ENCODE data around the gene C8A.

- TF ChIP-seq CTCF (optimal IDR thresholded peaks at IDR 0.05 in 1 of 3, IDR thresholded peaks at IDR 0.05 in 1 of 3, conservative IDR thresholded peaks at IDR 0.05 in 1 of 3; ENCODE audit: extremely low read depth in 1 of 3, insufficient read depth in 2 of 3, low read length in 3 of 3) (no peak), EZH2 (IDR thresholded peaks at IDR 0.05; ENCODE audit: low read length) (no peak)
Measured at GRCh38 chr1:56856186-56856585, 1.6 kb downstream of the C8A start.

All from keratinocyte (primary cell).